Hepatic stellate cell (primary cell): ENCODE measurements around the gene SNX27.
A peak's percentile ranks its signal among the peaks of the same experiment; 100 is the strongest.
"Not testable (repeated sequence)": the region's sequence is repeated elsewhere in the genome, so short reads cannot be mapped to it uniquely, and the experiment has no call there.

Experiments
- DNase-seq: peaks from one replicate; pipeline ENCODE4 v3.0.0; 2011; ENCODE audit warnings: low spot score

The SNX27 gene

DNA sequence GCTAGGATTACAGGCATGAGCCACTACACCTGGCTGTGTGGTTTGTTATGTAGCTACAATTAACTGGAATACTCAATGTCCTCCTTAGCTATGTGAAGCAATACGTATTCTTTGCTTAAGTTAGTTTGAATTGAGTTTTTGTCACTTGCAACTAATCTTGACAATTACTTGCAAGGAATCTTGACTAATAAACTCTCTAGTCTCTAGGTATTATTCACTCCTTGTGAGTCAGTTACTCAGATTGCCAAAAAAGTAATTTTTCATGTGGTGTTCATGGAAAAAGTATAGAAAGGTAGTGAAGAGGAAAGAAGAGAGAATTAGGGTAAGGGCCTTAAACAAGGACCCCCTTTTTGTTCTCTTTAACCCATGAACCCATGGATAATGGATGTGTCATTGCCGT, 7.6 kb upstream of the SNX27 start:
- no peak for DNase-seq

DNA sequence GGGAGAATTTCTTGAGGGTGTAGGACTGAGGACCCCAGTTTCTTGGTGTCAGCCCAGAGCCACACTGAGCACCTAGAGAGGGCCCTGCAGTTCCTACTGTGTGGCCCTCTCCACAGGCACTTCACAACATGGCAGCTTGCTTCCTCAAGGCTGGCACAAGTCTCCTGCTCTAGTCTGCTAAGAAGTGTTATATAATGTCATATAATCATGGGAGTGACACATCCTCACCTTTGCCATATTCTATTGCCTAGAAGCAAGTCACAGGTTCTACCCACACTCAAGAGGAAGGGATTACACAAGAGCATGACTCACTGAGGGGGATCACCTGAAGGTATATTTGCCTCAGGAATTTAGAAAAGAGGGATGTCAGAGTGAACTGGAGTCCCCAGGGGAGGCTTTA, 5.5 kb upstream of the SNX27 start:
- DNase-seq = no peak

DNA sequence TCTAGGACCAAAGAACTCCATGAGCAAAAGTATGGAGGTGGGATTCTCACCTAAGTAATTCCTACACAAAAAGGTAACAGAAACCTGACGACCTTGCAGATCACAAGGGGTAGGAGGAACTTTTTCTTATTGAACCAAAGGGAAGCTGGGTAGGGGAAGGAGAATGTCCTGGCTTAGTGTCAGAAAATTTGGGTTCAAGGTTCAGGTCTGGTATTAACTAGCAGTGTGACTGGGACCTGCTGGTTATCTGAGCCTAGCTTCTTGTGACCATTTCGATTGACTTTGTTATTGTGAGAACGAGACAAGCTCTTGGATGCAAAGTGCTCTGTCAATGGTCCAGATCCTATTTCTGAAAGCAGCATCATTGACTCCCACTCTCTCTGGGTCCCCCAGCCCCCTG, 5.0 kb upstream of the SNX27 start:
- DNase-seq = no peak

DNA sequence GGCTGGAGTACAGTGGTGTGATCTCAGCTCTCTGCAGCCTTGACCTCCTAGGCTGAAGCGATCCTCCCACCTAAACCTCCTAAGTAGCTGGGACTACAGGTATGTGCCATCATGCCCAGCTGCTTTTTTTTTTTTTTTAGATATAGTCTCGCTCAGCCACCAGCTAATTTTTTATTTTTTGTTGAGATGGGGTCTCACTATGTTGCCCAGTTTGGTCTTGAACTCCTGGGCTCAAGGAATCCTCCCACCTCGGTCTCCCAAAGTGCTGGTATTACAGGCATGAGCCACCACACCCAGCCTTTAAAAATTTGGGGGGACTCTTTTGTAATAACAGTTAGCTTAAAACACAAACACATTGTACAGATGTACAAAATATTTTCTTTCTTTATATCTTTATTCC, 1.7 kb upstream of the SNX27 start:
- DNase-seq = no peak

DNA sequence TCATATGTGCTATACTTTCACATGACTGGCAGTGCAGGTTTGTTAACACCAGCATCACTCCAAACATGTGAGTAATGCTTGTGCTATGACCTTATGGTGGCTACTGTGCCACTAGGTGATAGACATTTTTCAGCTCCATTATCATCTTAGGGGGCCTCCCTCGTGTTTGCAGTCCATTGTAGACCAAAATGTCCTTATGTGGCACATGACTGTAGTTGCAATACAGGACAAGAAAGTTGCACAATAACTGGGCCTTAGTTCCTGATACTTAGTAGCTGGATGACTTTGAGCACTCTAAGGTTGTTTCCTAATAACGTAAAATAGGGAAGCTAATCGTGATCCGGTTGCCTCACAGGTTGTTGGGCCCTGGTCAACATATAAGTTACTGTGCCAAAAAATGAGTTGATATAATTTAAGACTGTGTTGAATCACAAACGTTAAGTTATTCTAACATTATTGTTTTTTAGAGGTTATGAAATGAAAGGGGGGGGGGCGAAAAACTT, 511 bp upstream of the SNX27 start:
- DNase-seq = no peak

DNA sequence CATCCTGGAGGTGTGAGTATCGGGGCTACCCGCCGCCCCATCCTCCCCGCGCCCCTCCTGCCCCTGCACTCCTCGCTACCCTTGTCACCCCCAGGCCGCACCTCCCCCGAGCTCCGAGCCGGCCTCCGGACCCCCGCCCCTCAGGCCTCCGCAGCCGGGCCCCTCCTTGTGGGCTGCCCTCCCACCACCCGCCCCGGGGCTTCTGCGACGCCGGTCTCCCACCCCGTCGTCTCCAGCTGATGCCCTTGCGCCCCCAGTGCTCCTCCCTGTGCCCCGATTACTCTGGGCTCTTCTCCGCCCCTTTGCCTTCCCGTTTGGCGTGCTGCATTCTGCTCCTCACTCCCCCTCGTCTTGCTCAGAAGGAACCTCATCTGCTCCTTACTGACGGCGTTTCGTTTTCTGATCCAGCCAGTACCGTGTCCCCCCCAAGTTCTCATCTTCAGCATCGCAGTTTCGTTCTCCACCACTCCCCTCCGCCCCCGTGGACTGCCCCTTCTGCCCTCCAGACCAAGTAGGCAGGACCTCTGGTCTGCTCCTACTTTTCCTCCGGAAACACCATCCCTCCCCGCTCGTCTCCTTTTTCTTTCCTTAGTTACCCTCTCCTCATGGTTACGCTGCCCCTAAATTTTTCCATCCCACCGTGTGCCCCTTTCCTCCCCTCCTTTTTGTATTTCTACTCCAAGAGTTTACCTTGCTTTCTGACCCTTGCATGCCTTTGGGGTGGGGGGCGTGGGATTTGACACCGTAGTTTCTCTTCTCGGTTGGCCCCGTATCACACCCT, 841 bp downstream of the SNX27 start:
- DNase-seq = peak; percentile 37

DNA sequence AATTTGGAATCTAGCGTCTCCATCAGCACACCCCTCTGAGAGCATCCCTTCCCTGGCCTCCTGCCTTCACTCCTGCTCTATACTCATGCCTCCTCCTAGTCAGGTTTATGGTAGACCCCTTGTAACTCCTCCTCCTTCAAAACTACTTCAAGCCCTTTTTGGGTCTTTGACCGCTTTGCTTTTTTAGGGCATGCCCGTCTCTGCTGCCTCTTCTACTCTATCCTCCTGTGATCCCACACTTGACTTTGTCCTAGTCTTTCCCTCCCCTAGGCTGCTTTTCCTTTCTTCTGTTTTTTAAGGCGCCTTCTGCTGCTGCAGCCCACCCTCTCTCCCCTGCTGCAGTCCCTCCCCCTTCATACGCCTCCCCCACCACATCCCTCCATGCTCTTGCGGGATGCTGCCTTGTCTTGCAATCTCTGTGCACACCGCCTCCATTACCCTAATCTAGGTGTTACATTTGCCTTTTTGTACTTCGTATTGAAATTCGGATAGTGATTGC, 1.5 kb downstream of the SNX27 start:
- no peak for DNase-seq

DNA sequence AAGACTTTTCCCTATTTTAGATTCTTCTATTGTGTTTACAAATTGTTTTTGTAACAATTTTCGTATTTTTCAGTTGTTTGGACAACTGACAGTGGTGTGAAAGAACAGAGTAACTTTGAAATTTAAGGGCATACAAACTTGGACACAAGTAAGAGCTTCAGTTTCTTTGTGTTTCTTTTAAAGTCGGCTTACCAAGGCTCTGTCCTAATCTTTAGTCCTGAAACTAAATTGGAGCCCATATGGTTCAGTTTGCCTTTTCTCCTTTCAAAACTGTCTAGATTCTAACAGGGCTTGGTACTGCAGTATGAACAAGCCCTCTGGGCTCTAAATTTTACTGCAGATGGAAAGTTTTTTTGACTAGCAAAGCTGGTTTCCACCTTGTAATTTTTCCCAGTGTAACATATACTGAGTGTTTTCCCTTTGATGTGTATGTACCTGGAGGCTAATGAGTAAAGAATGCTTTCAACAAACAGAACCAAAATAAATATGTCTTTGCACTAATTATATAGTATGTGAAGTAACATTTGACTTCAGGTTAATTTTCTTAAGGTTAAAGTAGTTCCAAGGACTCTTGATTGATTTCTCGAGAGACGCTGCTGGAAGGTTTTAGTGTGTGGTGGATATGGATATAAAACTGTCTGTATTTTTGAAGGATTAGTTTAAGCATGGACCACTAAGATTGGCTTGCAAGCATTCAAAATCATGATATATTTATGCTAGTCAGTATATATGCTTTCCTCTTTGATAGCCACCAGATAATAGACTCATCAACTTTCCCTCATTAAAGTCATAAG, 4.1 kb downstream of the SNX27 start:
- DNase-seq = no peak

DNA sequence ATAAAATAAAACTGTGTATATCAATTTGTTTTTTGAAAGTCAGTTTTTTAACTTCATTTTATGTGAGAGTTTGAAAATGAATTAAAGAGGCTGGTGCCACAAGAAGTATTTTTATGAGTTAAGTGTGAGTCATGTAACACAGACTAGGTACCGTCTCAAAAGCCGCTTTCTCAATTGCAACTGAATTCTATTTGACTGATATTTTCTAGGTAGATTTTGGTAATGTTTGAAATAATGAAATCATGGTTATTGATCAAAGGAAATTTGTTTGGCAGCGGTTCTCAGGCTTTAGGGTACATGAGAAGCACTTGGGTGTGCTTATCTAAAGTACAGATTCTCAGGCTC, 4.6 kb downstream of the SNX27 start:
- no peak for DNase-seq

DNA sequence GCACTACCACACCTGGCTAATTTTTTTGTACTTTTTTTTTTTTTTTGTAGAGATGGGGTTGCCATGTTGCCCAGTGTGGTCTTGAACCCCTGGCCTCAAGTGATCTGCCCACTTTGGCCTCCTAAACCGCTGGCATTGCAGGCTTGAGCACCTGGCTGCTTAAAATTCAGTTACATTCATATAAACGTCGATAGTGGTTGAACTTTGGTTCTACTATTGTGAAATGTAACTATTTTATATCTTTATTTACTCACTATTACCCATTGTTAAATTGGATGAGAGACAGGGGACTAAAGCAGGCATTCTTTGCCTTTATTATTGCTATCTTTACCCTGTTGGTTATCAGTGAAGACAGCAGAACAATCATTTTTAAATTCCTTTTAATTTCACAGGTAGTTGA, 6.2 kb downstream of the SNX27 start:
- no peak for DNase-seq

DNA sequence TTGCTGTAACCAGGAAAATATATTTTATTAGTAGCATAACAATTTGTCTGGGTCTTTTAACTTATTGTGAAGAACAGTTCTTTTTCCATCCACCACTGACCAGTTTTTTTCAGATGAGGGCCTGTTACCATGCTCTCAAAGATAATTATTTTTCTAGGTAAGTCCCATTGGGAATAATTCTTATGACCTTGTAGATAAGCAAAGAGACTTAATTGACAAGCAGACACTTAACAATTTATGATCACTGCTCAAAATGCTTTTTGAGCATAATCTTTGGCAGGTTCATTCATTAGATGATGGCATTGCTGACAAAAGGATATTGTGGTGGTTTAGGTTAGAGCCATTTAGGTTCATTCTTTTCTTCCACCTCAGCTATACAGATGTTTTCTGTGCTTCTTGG, 6.6 kb downstream of the SNX27 start:
- no peak for DNase-seq

DNA sequence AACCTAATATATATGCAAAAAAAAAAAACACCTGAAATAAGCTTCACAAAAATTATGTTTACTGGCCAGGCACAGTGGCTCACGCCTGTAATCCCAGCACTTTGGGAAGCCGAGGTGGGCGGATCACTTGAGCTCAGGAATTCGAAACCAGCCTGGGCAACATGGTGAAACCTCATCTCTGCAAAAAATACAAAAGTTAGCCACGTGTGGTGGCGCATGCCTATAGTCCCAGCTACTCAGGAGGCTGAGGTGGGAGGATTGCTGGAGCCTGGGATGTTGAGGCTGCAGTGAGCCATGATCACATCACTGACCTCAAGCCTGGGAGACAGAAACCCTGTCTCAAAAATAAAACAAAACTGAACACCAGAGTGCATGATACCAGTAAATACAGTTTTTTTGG, 7.1 kb downstream of the SNX27 start:
- not testable (repeated sequence) for DNase-seq

DNA sequence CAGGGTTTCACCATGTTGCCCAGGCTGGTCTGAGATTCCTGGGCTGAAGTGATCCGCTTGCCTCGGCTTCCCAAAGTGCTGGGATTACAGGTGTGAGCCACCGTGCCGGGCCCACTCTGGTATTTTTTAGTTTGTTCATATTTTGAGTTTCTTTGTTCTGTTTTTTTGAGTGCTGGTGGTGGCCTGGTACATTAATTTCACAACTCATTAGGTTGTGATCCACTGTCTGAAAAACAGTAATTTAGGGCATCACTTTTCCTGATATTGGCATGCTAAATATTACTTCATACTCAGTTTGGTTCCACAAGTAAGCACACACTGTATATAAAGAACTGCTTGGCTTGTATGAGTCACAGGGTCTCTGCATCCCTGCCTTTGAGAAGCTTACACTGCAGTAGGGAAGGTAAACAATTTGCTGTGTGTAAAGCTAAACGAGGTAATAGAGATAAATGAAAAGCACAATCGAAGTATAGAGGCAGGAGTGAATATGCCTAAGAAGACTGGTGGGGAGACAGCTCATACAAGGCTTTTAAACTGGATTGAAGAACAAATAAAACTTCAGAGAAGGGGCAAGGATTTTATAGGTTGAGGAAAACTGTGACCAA, 7.7 kb downstream of the SNX27 start:
- DNase-seq = peak; percentile 32

DNA sequence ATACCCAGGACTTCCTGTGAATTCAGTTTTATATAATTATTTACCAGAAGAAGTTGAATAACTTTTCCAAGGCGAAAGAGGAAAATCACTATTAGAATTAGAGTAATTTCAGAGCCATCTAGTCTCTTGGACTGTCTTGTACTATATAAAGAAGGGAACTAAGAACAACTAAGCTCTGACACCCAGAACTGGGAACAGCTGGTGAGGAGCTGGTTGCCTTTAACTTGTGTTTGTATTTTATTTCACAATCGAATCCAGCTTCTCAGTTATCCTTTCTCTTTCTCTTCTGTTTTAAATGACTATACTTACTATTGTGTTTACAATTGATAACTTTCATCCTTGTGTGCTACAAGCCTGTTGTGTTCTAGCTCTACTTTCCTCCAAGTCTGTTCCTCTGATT, 8.4 kb downstream of the SNX27 start:
- DNase-seq = peak; percentile 17

DNA sequence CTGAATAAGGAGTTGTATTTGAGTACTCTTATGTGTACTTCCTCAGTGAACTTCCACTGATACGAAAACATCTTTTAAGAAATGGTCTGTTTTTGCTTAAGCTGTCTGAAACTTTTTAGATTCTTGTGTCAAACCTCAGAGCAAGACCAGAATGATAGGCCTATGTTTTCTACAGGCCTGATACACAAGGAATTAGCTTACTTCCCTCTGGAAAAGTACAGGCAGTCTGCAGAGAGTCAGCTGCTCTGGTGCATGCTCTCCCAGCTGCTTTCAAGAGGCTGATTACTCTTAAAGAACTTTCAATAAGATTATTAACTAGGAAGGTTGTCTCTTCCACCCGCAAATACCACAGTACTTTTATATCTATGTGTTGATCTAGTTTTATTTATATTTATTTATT, 9.5 kb downstream of the SNX27 start:
- DNase-seq = no peak

DNA sequence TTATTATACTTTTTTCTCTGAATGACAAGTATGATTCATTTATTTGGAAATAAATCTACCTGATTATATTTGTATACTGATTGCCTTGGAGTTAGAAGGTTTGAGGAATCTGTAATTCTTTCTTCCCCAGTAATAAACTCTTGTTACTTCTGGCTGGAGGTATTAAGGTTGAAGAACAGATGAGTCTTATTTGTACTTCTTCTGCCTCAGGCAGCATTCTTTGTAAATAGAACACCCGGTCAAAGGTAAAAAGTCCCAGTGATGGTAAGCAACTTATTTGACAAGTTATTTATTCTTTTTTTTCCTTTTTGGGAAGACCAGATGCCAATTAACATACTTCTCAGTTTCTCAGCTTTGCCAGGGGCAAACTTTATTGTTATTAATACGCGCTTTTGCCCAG, 12.9 kb downstream of the SNX27 start:
- DNase-seq = no peak

DNA sequence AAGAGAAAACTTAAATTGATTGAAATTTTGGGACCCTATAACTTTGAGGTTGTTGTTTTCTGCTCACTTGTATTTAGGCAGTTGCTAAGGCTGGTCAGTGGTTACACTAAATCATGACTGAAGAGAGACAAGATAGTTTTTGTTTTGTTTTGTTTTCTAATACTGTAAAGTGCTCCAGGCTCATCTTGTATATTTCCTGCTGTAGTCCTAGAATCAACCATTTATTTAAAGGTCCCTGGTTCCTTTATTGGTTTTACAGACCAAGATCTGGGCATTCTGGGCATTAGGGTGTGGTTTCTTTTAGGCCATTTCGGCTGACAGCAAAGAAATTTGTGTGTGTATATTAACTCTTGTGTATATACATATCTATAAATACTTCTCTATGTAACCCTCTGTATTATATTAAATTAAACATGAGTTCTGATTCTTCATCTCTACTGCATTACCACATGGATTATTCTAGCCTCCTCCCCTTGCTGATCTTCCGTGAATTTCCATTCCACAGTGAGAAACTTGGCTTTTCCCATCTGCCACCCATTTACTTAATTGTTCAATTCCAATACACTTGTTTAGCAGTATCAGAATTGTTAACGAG, 15.0 kb downstream of the SNX27 start:
- no peak for DNase-seq

DNA sequence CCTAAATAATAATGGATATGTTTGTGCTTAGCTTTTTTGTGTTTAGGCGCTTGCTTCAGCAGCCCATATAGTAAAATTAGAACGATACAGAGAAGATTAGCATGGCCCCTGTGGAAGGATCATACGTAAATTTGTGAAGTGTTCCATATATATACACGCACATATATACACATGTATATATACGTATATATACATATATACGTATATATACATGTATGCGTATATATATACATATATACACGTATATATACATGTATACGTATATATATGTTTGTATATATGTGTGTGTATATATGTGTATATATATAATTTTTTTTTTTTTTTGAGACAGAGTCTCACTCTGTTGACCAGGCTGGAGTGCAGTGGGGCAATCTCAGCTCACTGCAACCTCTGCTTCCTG, 17.4 kb downstream of the SNX27 start:
- no peak for DNase-seq

DNA sequence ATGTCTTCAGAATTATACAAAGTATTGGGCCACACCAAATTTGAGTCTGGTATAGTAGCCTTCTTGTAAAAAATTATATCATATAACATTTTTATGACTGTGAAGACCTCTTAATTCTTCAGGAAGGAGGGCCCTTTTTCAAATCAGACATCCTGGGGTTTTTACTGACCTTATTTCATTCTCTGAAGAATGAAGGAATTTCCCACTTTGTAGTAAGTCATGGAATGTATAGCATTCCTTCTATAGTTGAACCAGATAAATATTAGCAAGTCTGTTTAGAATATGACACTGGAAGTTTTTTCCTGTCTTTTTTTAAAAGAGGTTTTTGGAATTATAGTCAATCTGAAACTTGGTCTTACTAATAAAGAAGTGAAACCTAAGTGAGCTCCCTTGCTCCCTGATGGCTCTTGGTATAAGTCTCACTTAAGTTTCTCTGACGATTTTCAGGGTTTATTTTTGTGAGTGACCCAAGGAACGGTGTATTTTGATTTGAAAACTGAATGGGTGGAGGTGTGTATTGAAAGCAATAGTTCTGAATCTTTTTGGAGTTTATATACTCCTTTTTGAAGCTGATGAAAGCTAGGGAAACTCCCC, 23.7 kb downstream of the SNX27 start:
- peak; percentile 7 for DNase-seq

DNA sequence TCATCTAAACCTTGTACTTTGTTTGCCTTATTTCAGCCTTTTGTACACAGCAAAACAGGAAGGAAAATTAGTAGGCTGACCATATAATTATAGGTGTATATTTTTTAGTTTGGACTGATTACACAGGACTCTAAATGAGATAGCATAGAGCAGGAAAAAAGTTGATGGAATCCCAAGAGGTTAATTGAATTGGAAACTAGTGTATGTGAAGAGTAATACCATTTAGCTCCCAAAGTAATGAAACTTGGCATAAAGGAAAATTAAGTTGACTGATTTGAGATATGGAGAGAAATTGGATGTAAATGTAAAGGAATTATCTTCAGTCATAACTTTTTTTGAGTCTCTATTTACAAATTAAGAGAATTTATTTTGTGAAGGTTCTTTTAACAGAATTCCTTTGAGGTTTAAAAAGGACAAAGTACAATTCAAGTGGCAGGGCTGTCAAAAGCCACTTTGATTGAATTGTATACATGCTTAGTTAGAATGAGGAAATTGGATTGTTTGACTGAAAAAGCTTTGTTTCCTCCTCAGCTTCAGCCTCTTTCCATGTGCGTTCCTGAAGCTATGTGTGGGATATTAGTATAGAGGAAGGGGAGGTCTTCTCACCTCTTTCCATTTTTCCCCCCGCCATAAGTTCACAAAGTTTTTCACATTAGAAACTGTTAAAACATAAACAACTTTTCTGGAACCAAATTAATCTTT, 26.4 kb downstream of the SNX27 start:
- no peak for DNase-seq

DNA sequence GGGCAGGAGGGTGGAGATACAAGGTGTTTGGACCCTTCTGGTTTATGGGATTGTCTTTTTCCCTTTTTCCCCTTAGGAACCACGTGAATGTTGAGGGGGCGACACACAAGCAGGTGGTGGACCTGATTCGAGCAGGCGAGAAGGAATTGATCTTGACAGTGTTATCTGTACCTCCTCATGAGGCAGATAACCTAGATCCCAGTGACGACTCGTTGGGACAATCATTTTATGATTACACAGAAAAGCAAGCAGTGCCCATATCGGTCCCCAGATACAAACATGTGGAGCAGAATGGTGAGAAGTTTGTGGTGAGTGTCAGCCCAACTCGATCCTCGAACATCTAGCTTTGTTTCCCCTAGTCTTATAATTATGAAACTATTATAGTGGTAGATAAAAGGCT, 27.0 kb downstream of the SNX27 start:
- no peak for DNase-seq

DNA sequence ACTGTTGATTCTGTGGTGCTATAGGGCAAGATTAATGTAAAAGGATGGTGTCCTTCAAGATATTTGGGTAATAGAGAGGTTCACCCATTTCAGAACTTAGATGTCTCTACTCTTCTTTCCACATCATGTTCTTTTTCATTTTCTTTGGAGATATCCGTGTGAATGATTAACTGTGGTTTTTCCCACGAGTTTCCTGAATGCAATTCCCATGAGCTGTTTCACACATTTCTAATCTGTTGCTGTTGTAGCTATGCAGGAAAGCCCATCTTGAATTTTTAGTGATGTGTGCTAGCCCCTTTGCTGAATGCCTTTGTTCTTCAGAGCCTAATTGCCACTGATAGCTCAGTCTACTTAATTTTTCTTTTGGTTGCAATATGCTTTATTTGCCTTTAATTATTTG, 27.6 kb downstream of the SNX27 start:
- peak; percentile 12 for DNase-seq
